ENCODE results near the gene PLXNA2.

The PLXNA2 gene

DNA sequence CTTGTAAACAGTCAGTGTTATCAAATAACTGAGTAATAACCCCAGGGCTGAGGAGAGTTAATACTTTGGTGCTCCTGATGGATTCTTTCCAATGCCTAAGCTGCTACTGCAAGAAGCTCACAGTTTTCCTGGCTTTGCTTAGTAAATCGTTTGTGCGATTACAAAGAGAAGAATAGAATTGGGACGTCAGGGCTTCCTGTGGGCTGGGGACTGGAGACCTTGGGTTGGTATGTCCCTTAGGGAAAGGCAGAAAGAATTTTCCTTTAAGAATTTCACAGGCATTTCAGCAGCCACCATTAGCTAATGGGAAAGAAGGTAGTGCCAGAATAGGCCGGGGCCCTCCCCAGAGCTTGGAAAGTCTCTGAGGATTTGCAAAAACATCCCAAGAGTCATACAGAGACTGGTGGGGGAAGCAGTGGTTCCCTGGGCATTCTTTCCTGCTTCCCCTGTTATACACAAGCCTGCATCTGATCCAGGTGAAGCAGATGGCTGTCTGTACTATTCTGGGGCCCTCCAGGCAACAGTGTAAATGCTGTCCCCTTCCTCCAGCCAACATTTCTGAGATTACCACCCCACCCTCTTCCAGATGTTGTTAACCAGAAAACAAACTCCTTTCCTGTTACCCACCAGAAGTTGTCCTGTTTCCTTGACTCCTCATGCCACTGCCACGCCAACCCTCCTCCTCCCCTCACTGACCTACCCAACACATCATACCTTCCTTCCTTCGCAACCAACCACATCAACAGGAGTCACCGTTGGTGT lies 40.2 kb downstream of the PLXNA2 start:
- no peak for DNase-seq

DNA sequence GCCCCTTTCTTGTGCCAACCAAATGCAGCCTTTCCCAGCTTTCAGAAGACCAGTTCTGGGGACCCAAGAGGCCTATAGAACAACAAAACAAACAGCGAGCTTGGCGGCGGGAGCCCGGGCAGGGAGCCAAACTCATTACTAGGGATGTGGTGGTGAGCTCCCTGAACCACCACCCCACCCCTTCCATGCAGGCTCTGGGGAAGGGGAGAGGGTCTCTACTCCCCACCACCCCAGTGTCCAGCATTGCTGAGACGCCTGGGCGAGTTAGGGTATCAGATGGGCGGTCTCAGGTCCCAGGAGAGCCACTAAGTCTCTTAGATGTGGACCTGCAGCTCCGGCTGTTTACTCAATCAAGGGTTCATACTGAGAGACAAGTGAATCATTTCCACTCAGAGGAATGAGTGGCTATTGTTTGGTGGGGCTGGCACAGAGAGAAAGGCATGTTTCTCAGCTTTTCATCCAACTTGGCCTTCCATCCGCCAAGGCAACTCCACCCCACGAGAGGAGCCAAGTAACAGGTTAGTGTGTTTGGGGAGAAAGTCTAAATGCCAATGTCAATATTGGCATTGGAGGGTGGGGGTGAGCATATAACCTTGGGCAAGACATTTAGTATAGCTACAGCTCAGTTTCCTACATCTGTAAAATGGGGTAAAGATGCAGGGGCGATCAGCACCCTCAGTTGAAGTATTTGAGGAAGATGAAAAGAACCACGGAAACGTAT lies 40.9 kb downstream of the PLXNA2 start:
- DNase-seq: no peak

DNA sequence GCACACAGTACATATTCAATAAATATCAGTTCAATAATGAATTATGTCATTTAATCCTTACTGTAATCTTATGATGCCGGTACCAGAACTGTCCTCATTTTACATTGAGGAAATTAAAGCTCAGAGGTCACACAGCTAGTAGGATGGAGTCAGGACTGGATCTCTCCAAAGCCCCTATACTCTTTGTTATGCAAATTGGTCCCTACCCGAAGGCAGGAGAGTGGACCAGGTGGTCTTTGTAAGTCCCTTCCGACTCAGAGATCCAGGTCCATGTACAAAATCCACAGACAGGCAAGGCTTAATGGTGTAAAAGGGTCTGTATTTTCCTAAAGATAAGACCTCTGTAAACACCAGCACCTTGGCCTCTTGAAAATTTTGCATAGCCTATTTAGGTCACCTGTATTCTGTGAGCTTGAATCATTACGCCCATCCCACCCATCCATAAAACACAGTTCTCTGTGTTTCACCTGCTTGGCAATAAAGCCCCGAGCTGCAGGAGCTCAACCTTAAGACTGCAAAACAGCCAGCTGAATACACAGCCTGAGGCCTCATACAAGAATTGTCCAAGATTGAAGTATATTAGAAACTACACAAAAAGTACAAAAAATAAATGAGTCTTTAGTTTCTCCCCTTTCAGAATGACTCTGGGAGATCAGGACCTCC lies 41.7 kb downstream of the PLXNA2 start:
- DNase-seq: no peak

DNA sequence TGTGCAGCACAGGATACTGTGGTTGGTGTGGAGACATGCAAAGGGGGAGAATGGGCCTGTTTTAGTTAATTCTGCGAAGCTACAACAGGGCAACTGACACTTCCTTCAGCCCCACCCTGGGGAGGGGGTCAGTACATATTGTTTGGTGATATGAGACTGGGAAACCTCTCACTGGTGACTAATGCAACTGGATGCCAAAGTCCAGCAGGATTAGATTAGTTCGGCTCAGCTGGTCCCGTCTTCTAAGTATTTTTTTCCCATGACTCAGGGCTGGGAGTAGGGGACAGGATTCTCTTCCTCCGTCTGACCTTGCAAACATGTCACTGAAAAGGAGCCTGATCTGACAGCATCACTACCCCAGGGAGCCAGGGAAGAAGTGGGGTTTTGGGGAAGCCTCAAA lies 43.0 kb downstream of the PLXNA2 start:
- no peak for DNase-seq

DNA sequence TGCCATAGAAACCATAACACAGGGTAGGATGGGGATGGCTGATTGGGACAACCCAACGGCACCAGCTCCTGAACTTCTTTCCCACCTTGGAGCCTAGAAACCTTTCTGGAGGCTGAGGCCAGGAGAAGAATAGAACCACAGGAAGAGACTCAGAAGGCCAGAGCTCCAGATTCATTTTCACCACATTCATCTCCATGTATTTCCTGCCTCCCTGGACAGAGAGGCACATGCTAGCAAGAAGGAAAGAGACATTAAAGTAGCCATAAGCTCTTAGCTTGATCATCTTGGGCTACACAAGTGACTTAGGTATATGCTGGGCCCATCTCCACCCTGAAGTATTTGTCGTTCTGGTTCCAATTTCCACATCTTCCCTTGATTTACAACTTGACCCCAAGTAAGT lies 44.1 kb downstream of the PLXNA2 start:
- no peak for DNase-seq

DNA sequence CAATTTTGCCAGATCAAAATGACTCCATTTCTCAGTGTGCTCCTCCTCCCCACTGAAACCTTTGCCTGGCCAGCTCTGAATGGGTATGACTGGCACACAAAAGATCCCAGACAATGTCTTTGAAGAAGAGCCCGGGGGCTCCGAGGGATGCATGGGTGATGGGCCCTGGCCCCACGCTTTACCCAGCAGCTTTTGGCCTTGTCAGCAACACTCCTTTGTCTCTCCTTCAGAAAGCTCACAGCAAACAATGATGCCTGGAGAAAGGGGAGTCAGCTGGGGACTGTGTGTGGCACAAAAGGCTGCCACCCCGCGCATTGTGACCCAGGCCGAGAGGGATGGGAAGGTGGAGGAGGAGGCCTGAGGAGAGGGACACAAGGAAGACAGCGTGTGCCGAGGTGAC lies 45.9 kb downstream of the PLXNA2 start:
- no peak for DNase-seq

DNA sequence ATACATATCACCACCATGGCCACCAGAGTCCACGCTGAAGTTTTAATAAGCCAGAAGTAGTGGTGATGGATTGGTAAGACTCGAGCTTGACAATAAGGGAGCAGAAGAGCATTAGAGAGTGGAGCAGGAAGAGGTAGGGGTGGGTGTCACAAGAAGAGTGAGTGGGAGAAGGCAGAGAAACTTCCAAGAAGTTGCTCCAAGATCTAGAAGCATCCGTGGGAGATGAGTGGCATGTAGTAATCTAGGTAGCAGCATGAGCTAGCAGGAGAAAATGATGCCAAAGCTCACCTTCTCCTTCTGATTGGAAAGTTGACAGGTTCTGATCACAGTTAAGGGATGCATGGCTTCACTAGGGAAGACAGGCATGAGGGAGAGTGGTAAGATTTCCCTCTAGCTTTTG lies 49.2 kb downstream of the PLXNA2 start:
- no peak for DNase-seq

DNA sequence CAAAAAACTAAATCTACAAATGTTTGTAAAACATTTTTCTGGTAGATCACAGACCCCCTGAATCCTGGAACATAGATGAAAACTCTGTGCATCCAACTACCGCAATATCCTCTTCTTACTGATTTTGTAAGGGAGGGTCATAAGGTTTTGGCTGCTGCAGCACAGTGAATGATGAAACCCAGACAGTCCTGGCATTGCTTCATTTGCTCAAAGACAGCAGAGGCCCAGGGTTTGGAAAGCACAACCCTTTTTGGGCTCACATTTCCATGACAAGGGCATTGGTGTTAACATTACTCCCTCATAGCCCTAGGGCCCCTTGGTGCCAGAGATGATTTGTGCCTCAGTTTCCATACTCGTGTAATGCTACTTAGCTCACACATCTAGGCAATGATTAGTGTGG lies 51.2 kb downstream of the PLXNA2 start:
- no peak for DNase-seq

DNA sequence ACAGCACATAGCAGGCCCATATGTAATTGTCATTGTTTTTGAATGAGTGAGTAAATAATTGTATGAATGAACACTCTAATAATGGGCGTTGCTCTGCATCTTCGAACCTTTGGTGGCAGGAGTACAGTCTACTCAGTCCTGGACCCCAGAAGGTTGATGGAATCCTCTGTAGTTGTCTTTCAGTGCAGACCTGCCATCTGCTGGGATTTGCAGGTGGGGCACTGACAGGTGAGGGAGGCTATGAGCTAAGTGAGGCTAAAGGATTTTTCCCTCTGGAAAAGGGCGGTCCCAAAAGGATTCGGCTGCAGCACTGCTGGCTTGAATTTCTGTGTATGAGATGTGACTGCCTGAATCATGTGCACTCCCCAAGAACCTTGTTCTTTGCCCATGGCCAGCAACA lies 53.4 kb downstream of the PLXNA2 start:
- no peak for DNase-seq

DNA sequence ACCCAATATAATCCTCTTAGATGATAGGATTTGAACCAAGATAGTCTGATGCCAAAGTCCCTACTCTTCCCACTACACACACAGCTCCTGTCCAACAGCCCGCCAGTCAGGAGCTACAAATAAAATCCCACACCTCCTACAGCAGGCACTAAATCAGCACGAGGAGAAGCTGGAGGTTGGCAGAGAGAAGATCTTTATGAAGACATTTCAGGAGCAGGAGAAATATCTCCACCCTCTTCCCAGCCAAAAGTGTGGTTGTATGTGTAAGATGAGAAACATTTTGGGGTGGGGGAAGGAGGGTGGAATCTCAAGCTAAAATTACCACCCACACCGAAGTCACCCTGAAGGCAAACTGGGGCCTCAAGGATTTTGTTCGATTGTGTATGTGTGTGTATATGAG lies 54.5 kb downstream of the PLXNA2 start:
- DNase-seq: no peak

DNA sequence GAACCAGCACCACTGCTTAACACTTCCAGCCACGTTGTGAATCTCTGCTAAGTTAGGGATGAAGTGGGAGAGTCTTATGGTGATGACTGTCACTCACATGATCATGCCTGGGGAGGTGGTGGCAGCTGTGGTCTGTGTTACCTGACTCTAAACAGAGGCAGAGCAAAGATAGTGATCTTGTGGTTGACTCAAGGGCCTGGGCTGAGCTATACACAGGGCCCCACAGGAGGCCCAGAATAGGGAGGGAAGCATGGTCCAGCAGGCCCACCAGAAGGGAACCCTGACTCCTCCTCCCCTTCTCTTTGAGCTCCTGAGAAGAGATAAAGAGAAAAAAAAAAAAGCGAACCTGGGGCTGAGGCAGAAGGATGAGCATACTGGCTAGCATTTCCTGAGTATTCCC lies 55.0 kb downstream of the PLXNA2 start:
- DNase-seq: no peak

DNA sequence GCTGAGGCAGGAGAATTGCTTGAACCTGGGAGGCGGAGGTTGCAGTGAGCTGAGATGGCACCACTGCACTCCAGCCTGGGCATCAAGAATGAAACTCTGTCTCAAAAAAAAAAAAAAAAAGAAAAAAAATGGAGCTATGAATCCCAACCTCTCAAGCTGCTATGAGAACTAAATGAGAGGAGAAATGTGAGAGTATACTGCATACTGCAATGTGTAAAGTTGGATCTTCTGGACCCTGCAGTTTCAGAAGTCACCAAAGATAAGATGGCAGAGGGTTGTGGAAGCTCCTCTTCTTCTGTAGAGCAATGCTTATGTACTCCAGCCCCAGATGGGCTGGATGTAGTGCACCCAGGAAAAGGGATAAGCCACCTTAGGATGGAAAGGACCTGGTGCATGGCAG lies 55.6 kb downstream of the PLXNA2 start:
- DNase-seq: no peak

DNA sequence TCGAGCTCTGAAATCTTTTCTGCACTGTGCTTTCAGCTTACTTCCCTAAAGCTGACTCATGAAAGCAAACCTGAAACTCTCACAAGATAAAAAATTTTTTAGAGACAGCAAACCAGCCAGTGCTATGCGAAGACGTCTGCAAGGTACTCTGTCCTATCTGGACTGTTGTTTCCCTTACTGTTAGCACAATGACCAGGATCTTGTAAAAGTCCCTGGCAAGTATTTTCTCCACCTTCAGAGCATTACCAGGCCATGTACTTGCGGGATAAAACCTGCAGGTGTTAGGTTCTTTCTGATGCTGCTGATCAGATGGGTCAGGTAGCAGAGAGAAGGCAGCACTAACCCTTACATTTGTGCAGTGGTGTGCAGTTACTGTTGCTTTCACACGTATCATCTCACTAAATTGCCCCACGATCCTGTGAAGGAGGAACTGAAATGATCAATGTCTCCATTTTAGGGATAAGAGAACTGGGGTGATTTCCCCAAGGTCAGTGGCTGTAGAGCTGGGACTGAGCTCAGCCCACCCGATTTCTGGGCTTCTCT lies 56.6 kb downstream of the PLXNA2 start:
- DNase-seq: no peak

DNA sequence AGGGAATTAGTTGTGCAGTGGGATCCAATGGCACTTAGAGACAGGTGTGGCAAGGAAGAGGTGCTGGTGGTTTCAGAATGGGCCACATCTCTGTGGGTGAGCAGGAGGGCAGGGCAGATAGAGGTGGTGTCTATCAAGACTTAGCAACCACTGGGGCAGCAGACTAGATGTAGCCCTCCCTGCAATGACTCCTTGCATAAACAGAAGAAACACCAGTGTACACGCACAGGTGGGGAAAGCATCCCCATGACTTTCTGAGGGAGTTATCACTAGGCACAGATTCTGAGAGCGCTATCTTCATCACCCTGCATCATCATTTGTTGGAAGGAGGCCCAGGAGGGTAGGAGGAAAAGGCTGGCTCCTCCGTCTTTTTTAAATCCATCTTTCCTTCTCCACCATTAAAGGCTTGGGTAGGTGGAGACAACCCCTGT lies 58.4 kb downstream of the PLXNA2 start:
- no peak for DNase-seq

DNA sequence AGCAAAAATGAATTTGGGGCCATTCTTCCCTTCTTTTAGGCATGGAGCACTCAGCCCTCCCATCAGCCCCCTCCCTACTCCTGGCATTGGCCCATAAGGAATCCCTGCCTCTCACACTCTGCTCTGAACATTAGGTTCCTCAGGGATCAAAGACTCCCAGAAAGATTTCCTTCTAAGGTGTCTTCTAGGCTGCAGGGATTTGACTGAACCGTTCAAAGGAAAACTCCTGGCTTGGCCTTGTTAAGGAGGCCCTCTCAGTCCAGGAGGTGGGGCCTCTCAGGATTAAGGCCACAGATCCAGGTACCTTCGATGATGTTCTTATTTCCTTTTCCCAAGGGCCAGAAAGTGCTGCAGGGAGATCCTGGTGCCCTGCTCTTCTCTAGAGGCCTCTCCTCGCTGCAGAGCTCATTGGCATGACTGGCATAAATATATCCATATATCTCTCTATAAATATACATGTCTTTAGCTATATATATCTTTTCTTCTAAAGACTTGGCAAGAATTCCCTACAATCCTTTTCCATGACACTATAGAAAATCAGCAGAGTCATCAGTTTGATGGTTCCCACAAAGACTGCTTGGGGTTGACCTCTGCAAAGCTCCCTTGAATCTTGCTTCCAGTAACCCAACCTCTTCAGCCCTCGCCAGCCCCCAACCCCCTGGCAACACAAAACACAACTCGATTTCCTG lies 59.1 kb downstream of the PLXNA2 start:
- no peak for DNase-seq

DNA sequence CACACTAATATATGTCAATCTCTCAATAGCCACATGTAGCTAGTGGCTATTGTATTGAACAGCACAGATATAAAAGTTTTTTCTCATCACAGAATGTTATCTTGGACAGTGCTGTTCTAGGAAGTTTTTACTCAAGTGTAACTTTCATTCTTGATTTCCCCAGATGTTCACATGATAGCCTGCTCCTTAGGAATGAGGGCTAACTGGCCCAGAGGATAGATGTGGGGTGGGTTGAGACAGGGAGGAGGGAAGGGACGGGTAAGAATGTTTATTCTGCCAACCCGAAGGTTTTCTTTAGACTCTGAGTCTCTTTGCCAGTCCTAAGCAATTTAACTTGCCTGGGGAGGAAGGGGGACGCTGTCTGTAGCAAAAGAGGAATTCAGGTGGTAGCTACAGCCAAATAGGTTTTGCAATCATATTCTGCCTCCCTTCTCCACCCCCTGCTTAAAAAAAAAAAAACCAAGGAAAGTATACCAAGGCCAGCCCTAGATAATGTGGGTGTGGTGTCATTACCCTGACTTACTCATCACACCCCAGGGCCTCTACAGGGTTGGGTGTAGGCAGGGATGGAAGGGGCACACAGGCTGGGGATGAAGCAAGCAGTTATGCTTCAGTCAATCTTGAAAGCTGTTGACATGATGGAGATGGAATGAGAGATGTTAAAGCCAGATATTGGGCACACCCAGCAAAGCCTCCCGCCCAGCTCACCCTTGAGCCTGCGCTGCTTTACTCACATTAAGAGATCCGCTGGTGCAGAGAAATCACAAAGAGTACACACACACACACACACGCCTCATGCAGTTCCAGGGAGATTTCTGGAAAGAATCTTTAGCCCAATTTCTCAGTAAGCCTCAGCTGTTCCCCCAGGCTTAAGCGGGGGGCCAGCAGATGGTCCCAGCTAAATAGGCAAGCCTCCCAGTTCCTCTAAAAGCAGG lies 59.9 kb downstream of the PLXNA2 start:
- no peak for DNase-seq

DNA sequence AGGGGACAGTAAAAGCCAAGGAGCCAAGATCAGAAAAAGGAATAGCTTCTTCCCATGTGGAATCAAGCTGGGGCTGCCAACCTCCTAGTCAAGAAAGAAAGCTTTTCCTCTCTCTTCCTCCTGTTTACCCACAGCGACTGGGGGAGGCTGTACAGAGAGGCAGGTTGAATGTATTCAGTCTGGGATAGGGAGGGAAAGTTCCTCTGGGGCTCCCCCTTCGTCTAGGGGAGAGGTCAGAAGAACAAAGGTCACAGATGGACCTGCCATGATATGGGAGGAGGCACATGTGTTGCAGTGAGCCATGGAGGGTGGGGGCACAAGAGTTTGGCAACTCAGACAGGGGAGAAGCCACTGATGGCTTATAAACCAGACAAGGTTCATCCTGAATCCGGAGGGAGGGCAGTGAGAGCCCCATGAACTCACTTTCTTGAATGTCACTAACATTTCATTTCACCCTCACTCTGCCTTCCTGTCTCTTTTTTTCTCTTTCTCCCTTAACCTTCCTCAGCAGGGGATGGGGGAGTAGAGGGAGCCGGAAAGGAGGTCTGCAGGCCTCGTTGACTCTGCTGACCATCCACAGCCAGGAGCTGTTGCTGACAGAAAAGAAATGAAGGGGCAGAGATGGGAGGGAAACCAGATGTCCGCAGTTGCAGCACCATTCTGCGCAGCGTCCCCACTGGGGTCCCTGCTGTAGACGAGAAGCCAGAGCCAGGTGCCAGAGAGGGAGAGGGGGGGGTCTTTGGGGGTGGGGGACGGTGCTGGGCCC lies 61.1 kb downstream of the PLXNA2 start:
- DNase-seq: no peak

DNA sequence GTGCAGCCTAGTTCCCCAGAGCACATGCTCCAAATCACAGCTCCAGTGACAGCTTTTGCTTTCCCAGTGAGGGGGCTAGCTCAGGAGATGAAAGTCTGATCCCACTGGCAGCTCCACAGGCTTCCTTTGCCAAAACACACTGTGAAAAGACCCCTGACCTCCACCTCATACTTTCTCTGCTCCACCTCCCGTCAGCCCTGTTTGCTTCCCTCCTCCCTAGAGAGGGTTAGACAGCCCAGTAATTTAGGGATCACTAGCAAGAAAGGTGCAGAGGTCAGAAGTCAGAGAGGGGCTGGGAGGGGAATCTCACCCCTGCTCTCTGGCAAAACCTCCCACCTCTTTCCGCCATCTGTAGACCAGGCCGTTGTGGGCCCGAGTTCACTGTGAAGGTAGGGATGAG lies 62.8 kb downstream of the PLXNA2 start:
- no peak for DNase-seq

DNA sequence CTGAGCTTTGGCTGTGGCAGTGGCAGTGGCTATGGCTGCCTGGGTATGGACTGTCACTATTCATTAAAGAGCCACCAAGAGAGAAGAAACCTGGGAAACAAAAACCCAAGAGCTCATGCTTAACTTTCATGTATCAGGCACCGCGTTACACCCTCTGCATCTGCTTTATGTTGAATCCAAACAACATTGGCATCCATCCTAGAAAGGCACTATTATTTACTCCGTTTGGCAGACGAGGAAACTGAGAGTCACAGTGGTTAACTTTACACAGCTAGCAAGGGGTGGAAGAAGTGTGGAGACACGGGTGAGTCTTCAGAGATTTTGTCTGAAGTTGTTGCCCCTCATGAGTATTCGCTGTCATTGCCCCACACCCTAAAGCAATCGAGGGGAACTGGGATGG lies 63.8 kb downstream of the PLXNA2 start:
- DNase-seq: no peak

DNA sequence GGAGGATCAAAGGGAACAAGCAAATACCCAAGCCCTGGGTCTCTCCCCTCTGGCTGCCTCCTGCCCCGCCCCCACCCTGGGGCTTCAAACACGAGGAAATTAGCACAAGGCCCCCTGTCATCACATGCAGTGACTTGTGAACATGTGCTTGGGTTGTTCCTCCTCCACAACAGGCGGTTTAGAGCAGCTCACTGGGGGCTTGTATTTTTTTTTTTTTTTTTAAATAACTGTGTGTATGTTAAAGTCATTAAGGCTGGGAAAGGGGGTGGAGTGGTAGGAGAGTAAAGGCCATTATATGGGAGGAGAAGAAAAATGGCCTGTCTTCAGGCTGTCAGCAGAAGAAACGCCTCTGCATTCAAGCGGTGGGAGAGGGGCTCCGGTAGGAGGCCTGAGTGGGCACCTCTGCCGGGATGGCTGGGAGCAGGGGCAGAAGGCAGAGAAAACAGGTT lies 64.2 kb downstream of the PLXNA2 start:
- no peak for DNase-seq

DNA sequence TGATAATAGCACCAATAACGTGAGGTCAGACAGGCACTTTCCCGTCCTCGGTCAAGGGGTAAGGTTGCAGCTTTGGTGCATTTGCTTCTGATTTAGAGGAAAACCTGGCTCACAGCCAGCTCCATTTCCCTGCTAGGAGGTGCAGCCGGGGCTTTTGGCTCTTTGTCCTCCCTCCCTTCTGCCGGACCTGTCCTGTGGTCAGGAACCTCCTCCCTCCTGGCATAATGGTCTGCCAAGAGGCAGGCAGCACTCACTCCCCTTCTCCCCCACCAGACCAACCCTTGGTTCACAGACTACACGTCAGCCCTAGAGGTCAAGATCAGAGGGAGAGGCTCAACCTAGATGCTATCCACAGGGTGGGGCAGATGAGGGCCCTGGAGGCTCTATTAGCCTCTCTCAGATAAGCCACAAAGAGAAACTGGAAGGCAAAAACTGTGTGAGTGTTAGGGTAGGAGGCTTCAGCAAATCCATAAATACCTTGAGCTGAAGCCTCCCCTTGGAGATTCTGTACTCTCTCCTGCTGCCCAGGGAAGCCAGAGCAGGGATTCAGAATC lies 64.8 kb downstream of the PLXNA2 start:
- DNase-seq: no peak
